Suppressor macrophage (primary cell): ENCODE results near the gene RMC1.
A peak's percentile ranks its signal among the peaks of the same experiment; 100 is the strongest.
"Not testable (repeated sequence)": the region's sequence is repeated elsewhere in the genome, so short reads cannot be mapped to it uniquely, and the experiment has no call there.

Experiments used
- DNase-seq, 4 experiments: peaks; one replicate each; pipeline ENCODE4 v3.0.0-alpha.2; 2020 to 2022

The RMC1 gene

DNA sequence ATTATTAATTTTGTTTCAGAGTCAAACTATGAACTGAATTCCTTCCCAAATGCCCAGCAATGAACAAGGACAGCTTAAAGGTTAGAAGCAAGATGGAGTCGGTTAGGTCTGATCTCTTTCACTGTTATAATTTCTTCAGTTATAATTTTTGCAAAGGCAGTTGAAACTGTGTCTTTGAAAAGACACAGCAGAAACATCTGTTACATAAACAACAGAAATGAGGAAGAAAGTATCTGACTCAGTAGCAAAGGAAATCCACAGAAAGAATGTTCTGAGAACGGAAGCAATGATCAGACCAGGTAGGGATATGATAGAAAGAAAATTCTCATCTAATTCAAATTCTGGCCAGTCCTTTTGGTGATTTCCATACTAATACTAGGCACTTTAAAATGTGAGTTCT is 5.2 kb upstream of the RMC1 start:
- peak in 2 of 4 experiments; percentile 49 to 54 for DNase-seq

DNA sequence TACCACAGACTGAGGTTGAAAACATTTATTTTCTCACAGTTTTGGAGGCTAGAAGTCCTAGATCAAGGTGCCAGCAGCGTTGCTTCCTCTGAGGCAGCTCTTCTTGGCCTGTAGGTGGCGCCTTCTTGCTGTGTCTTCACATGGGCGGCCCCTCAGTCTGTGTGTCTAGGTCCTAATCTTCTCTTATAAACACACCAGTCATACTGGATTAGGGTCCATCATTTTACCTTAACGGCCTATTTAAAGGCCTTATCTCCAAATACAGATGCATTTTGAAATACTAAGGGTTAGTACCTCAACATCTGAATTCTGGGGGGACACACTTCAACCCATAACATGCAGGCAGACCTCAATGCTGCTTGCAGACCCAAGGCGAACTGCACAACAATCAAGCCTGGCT is 4.4 kb upstream of the RMC1 start:
- DNase-seq = peak; percentile 60 to 82 (median 76)

GRCh38 chr18:23499291-23499781 is 4.0 kb upstream of the RMC1 start:
- peak in 3 of 4 experiments; percentile 54 to 68 (median 60) for DNase-seq

GRCh38 chr18:23501626-23502025 is 1.7 kb upstream of the RMC1 start:
- no peak for DNase-seq

GRCh38 chr18:23502516-23503037 is 734 bp upstream of the RMC1 start:
- DNase-seq = no peak

DNA sequence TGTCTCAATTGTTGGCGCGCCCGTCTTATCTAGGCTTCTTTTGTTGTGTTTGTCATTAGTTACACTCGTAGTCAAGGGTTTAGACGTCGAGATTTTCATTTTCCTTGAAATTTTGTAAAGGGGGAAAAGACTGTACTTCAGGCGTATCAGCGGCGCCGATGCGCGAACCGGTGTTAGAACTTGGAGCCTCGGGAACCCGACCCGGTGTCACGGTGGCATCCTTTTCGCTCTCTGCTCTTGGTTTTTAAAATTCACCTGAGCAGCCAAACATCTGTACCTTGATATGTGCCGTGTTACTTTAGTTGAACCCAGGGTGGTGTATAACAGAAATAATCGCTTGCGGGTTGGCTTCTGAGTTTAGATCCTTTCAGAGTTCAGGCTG is 643 bp downstream of the RMC1 start:
- DNase-seq = peak in 1 of 4 experiments; percentile 28

DNA sequence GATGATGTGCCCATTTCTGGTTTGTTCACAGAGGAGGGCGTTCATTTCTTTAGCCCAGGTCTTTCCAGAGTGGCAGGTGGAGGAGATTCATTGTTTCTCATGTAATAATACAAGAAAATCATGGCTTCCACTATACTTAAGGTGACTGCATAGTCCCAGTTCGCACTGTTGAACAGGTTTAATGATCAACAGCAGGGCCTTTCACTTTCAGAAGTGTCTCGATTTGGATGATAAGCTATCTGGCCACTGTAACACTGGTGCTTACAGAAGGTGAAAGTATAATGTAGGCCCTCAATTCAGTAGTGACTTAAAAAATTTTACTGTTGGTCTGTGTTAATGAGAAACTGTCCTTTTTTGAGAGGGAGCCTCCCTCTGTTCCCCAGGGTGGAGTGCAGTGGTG is 1.4 kb downstream of the RMC1 start:
- DNase-seq = no peak

- DNase-seq = no peak
These were observed 3.1 kb downstream of the RMC1 start for GRCh38 chr18:23506393-23506792.

DNA sequence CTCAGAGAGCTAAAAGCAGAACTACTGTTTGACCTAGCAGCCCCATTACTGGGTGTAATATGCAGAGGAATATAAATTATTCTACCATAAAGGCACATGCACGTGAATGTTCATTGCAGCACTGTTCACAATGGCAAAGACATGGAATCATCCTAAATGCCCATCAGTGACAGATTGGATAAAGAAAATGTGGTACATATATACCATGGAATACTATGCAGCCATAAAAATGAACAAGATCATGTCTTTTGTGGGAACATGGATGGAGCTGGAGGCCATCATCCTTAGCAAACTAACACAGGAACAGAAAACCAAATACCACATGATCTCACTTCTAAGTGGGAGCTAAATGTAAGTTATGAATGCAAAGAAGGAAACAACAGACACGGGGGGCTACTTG is 7.6 kb downstream of the RMC1 start:
- DNase-seq = not testable (repeated sequence)

DNA sequence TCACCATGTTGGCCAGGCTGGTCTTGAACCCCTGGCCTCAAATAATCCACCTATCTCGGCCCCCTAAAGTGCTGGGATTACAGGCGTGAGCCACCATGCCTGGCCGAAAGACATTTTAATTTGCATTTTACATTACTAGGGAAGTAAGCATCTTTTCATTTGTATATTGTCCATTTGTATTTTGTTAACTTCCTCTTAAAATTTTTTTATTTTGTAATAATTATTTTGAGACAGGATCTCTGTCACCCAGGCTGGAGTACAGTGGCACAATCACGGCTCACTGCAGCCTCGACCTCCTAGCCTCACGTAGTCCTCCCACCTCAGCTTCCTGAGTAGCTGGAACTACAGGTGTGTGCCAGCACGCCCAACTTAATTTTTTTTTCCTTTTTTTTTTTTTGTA is 8.9 kb downstream of the RMC1 start:
- not testable (repeated sequence) for DNase-seq

GRCh38 chr18:23512641-23513040 is 9.3 kb downstream of the RMC1 start:
- no peak for DNase-seq

DNA sequence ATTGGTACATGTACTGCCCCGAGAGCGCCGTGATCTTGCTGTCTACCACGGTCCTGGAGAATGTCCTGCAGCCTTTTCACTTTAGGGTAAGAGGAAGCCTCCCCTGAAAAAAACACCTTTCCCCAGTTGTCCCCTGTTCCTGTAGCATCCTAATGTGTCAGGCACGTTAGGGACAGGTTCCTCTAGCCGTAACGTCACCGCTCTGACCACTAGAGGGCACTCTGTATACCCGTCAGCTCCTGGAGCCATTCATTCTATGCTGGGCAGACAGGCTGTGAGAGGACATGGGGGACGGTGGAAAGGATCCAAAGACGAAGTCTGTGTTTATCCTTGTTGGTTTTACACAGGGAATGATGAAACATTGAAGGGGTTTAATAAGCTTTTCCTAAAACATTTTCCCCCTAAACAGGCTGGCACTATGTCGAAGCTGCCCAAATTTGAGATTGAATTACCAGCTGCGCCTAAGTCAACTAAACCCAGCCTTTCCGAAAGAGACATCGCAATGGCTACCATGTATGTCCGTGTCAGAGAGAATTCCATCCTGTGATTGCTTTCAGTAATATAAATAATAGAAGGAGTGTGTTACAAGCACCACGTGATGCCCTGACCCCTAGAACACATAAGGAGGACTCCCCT is 12.7 kb downstream of the RMC1 start:
- peak; percentile 84 to 92 (median 87) for DNase-seq

- peak in 2 of 4 experiments; percentile 24 to 54 for DNase-seq
These were observed 16.4 kb downstream of the RMC1 start for GRCh38 chr18:23519734-23520133.

- no peak for DNase-seq
These were observed 18.0 kb downstream of the RMC1 start for GRCh38 chr18:23521271-23521670.

- DNase-seq = no peak
These were observed 18.6 kb downstream of the RMC1 start for GRCh38 chr18:23521907-23522306.

DNA sequence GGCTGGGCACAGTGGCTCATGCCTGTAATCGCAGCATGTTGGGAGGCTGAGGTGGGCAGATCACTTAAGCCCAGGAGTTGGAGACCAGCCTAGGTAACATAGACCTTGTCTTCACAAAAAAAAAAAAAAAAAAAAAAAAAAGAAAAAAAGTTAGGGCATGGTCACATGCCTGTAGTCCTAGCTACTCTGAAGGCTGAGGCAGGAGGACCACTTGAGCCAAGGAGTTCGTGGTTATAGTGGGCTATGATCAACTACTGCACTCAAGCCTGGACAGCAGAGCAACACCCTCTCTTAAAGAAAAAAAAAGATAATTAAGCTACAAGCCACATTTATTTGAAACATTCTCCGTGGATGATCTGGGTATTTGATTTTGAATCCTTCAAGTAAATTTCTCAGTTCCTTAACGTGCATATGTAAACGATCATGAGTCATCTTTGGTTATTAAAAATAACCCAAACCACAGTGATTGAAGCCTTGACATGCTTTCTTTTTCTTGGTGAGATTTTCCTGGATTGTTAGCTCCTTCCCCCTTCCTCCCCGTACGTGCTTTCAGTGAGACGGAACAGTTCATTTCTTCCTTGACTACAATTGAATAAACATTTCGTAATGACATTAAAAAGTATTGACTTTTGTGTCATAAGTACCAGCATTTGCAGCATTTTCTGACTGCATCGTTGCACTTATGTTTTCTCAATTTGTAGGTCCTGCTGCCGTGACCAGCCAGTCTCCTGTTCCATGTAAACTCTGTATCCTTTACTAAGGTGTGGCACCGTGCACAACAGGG is 20.3 kb downstream of the RMC1 start:
- DNase-seq = peak; percentile 58 to 86 (median 64)

- DNase-seq = no peak
These were observed 20.9 kb downstream of the RMC1 start for GRCh38 chr18:23524213-23524707.

DNA sequence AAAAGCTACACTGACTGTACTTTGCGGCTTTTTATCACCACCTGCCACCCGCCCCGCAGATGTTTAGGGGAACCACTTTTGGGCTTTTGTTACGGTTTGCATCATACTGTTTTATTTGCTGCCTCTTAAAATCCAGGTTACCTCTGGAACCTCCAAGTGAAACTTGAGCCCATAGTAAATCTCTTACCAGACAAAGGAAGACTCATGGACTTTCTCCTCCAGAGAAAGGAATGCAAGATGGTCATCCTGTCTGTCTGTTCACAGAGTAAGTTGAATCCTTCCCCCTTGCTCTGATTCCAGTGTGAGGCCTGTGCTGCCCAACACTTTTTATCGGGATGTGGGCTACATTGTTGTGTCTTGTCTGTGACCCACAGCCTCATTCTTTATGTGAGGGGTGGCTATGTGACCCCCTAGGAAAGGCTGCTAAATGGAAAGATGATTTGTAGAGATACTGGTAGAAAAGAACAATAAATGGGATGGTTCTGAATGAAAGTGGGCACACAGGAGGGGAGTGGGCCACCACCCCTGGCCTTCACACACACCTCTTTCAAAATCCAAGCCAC is 23.3 kb downstream of the RMC1 start:
- no peak for DNase-seq

DNA sequence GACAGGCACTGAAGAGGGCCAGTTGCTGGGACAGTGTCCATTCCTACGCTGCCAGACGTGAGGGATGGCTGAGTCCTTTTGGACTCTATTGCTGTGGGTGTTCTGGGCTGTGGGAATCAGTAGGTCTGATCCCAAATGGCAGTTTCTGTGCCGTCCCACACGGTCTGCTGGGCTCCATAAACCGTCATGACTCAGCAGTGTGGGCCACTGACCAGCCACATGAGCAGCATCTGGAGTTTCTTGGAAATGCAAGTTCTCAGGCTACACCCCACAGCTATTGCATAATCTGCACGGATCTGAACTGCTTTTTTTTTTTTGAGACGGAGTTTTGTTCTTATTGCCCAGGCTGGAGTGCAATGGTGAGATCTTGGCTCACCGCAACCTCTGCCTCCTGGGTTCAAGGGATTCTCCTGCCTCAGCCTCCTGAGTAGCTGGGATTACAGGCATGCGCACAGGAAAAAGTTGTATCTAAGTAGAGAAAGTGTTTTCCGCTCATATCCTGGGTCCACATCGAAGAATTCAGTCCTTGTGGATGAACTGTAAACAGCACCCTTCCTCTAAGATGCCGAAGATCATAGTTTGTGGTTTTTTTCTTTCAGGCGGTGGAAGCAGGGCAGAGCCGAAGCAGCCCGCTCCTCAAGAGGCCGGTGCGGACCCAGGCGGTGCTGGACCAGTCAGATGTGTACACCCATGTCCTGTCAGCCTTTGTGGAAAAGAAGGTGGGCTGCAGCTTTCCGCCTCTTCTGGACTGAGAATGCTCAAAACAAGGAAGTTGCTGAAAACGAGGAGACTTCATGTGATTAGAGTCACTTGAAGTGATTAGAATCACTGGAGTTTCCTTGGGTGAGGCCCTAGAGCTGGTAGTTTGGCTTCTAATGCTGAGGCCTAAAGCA is 25.5 kb downstream of the RMC1 start:
- peak; percentile 75 to 90 (median 88) for DNase-seq

- peak in 3 of 4 experiments; percentile 25 to 53 (median 49) for DNase-seq
These were observed 26.3 kb downstream of the RMC1 start for GRCh38 chr18:23529604-23530003.

DNA sequence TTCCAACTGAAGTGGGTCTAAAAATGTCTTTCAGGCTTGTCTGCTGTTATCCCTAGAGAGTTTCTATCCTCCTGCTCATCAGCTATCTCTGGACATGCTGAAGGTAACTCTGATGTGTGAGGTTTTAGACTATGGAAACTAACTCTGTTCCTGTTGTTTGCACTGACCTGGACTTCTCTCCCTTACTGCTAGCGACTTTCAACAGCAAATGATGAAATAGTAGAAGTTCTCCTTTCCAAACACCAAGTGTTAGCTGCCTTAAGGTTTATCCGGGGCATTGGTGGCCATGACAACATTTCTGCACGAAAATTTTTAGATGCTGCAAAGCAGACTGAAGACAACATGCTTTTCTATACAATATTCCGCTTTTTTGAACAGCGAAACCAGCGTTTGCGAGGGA is 26.9 kb downstream of the RMC1 start:
- peak; percentile 56 to 81 (median 74) for DNase-seq

DNA sequence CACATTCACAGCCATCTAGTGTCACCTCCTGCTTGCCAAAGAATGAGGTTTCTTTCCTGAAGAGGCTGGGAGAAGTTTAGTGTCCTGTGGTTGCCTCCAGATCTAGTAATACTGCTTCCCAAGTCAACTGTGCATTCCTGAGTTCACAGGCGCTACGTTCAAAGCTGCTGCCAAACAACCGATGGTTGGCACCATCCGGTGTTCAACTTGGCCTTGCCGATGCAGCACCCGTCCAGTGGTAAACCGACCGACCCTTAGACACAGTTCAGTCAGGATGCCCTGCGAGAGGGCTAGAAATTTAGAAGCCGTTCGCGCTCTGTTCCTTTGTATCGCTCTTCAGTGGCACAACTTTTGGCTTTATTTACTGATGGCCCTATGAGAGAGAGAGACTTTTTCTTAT is 28.6 kb downstream of the RMC1 start:
- DNase-seq = no peak
